ENCODE measurements around the gene SNHG17. TPM values are rescaled to one million over a fixed set of nuclear protein-coding genes. Genes with fewer than 3 reads are reported as not detected.
A peak's percentile ranks its signal among the peaks of the same experiment; 100 is the strongest.

SNHG17 gene
- total and polyA plus RNA-seq, 10 donors = 28.7 to 58.0 (median 43.6) TPM

- WGBS, 5 donors = 64 to 78% (median 75%) methylated on average over 9 to 10 of the region's 10 CpGs
- intact Hi-C loops (cut with DNase I; ENCODE audit: low total_unique reads) = no loop called here
- peaks cover 0 to 100% (median 93%) of the 10 kb centered on the region in 6 donors for H3K36me3 ChIP-seq
- no peaks in the 10 kb centered on the region for H3K27me3 ChIP-seq (replicated peaks in 1 of 7)
- no peak overlapping the region for H3K4me3 ChIP-seq
- no peaks in the 10 kb centered on the region for H3K9me3 ChIP-seq
- DNase-seq = no peak
- H3K27ac ChIP-seq = no peak overlapping the region
- TF ChIP-seq POLR2AphosphoS5 (IDR thresholded peaks at IDR 0.05) (no peak), POLR2A (IDR thresholded peaks at IDR 0.05) (no peak), CTCF (IDR thresholded peaks at IDR 0.05 in 8 of 11, conservative IDR thresholded peaks at IDR 0.05 in 3 of 11) (no peak)
- H3K4me1 ChIP-seq = peaks cover 0 to 19% (median 0%) of the 10 kb centered on the region in 6 donors
These were observed 13.2 kb downstream of the SNHG17 start for GRCh38 chr20:38421915-38422314.

- DNase-seq = no peak
- no peak overlapping the region for H3K27ac ChIP-seq
- peaks cover 0 to 100% (median 90%) of the 10 kb centered on the region in 6 donors for H3K36me3 ChIP-seq
- TF ChIP-seq POLR2A (IDR thresholded peaks at IDR 0.05) = no peak
- TF ChIP-seq CTCF (IDR thresholded peaks at IDR 0.05 in 8 of 11, conservative IDR thresholded peaks at IDR 0.05 in 3 of 11) = no peak
- TF ChIP-seq POLR2AphosphoS5 (IDR thresholded peaks at IDR 0.05) = no peak
- peaks cover 0 to 5% (median 0%) of the 10 kb centered on the region in 8 donors for H3K9me3 ChIP-seq
- intact Hi-C loops (cut with DNase I; ENCODE audit: low total_unique reads) = no loop called here
- WGBS, 5 donors = 90 to 96% (median 94%) methylated on average over 9 of the region's 9 CpGs
- no peak overlapping the region for H3K4me3 ChIP-seq
- H3K27me3 ChIP-seq (replicated peaks in 1 of 7) = no peaks in the 10 kb centered on the region
- peaks cover 0 to 19% (median 0%) of the 10 kb centered on the region in 6 donors for H3K4me1 ChIP-seq
These were observed 14.6 kb downstream of the SNHG17 start for GRCh38 chr20:38420388-38421085.

DNA sequence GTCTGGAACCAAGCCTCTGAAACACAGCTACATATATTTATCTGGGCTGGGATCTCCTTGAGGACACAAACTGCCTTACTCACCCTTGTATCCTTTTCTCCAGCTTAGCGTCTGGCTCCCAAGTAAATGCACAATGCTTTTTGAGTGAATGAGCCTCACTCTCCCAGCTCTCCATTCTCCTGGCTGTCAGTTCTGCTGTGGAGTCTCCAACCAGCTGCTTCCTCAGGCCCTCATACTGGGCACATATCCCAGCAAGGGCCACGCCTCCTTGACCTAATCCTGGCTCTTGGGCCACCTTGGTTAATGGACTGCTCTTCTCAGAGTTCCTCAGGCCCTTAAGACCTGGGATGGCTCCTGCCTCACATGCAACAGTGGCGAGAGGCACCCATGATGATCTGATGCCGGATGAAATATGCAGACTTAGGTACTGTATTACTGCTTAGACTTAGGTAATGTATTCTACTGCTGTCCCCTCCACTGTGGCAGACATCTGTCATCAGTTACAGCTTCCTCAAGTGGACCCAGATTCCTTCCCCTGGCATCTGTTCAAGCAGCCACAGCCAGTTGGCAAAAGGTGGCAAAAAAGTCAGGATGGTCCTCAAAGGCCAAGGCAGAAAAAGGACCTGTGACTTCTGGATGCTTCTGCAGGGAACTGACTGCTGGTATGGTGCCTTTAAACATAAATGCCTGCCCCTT is 16.5 kb downstream of the SNHG17 start:
- no peak overlapping the region for H3K4me3 ChIP-seq
- H3K9me3 ChIP-seq = peaks cover 0 to 5% (median 0%) of the 10 kb centered on the region in 8 donors
- H3K27me3 ChIP-seq (replicated peaks in 1 of 7) = no peaks in the 10 kb centered on the region
- no peak for DNase-seq
- peaks cover 0 to 100% (median 83%) of the 10 kb centered on the region in 6 donors for H3K36me3 ChIP-seq
- peaks cover 0 to 3% (median 0%) of the 10 kb centered on the region in 6 donors for H3K4me1 ChIP-seq
- no peak overlapping the region for H3K27ac ChIP-seq
- WGBS, 5 donors = 67 to 86% (median 77%) methylated on average over 4 of the region's 4 CpGs
- TF ChIP-seq POLR2A (IDR thresholded peaks at IDR 0.05) = no peak
- TF ChIP-seq POLR2AphosphoS5 (IDR thresholded peaks at IDR 0.05) = peak in 1 of 3 donors; percentile 18
- intact Hi-C loops (cut with DNase I; ENCODE audit: low total_unique reads) = no loop called here

DNA sequence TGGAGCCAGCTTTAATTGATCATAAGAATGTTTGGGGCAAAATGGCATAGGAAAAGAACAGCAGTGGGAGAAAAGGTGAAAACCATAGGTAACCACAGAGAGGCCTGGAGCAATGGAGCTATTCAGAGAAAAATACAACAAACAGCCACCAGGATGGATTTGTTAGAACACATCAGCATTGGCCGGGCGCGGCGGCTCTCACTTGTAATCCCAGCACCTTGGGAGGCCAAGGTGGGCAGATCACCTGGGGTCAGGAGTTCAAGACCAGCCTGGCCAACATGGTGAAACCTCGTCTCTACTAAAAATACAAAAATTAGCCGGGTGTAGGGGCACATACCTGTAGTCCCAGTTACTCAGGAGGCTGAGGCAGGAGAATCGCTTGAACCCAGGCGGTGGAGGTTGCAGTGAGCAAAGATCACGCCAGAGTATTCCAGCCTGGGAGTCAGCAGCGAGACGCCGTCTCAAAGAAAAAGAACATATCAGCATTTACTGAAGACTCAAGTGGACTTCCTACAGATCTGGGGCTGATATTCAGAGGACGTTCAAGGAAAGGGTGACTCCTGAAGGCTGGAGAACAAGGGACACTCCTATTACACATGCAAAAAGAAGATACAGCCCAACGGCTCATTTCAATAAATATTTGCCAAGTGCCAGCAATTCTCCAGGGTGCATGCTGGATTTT is 20.2 kb downstream of the SNHG17 start:
- intact Hi-C loops (cut with DNase I; ENCODE audit: low total_unique reads) = no loop called here
- no peak for DNase-seq
- 90 to 98% (median 95%) methylated on average over 14 of the region's 14 CpGs for WGBS, 5 donors
- Histone ChIP-seq H3K27ac (no peak overlapping the region), H3K9me3 (peaks cover 0 to 5% (median 0%) of the 10 kb centered on the region in 8 donors), H3K4me3 (no peak overlapping the region), H3K4me1 (no peaks in the 10 kb centered on the region), H3K36me3 (peaks cover 0 to 100% (median 59%) of the 10 kb centered on the region in 6 donors), H3K27me3 (replicated peaks in 1 of 7) (no peaks in the 10 kb centered on the region)
- TF ChIP-seq CTCF (IDR thresholded peaks at IDR 0.05 in 8 of 11, conservative IDR thresholded peaks at IDR 0.05 in 3 of 11) = no peak
- TF ChIP-seq POLR2AphosphoS5 (IDR thresholded peaks at IDR 0.05) = no peak
- no peak for TF ChIP-seq POLR2A (IDR thresholded peaks at IDR 0.05)
